ENCODE measurements around the gene FAM227B.
"Not testable (repeated sequence)": the region's sequence is repeated elsewhere in the genome, so short reads cannot be mapped to it uniquely, and the experiment has no call there.

FAM227B gene

DNA sequence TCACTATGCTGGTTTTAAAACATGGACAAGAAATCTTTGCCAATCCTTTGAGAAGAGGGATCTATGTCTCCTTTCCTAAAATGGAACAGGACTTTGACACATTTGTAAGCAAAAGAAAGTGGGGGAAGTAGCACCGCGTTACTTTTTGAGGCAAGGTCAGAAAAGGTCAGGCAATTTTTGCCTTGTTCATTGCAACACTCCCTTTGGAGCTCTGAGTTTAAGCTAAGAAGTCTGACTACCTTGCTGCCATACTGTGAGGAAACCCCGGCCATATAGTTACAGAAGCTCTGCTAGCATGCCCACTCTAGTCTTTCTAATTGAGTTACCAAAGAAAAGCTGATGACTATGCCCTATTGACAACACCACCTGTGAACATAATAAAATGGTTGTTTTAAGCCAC lies 1.4 kb downstream of the FAM227B start:
- TF ChIP-seq, protein P1, sequence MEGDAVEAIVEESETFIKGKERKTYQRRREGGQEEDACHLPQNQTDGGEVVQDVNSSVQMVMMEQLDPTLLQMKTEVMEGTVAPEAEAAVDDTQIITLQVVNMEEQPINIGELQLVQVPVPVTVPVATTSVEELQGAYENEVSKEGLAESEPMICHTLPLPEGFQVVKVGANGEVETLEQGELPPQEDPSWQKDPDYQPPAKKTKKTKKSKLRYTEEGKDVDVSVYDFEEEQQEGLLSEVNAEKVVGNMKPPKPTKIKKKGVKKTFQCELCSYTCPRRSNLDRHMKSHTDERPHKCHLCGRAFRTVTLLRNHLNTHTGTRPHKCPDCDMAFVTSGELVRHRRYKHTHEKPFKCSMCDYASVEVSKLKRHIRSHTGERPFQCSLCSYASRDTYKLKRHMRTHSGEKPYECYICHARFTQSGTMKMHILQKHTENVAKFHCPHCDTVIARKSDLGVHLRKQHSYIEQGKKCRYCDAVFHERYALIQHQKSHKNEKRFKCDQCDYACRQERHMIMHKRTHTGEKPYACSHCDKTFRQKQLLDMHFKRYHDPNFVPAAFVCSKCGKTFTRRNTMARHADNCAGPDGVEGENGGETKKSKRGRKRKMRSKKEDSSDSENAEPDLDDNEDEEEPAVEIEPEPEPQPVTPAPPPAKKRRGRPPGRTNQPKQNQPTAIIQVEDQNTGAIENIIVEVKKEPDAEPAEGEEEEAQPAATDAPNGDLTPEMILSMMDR (IDR thresholded peaks at IDR 0.05; ENCODE audit: low read depth, low read length), result no peak
- no peak for DNase-seq (ENCODE audit: extremely low read depth, low read depth)

DNA sequence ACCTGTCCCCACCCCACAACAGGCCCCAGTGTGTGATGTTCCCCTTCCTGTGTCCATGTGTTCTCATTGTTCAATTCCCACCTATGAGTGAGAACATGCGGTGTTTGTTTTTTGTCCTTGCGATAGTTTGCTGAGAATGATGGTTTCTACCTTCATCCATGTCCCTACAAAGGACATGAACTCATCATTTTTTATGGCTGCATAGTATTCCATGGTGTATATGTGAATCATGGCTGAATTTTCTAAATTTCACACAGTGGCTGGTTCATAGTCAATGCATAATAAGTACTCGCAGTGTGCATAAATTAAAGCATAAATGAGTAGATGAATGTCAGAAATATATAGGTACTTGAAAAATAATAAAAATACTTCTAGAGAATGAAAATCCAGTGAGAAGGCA lies 8.4 kb downstream of the FAM227B start:
- DNase-seq (ENCODE audit: extremely low read depth, low read depth), result not testable (repeated sequence)

DNA sequence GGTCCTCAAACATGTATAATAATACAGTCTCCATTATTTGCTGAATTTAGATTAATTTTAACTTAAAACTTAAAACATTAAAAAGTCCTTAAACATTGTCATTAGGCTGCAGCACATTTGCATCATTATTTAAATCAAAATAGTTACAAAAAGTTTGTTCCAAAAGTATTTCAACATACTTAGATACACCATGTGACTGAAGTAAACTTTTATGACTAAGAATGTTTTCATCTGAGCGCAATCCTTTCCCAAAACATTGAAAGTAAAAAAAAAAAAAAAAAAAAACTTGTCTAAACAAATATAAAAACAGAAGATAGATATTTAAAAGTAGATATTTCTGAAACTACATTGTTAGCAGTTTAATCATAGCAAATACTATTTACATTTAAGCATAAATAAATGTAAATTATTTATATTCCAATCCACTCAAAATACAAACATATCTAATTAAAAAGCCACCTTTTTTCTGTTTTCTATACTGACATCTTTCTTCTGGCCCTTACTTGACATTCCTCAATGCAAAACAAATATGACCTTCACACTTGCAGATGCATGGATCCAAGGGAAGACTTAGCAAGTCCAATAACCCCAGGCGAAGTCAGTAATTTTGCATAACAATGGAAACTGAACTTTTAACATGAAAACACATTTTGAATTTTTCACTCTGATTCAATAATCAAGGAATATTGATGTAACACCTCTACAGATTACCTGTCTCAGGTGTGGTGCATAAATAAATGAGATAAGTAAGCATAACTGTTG lies 10.3 kb downstream of the FAM227B start:
- no peak for DNase-seq (ENCODE audit: extremely low read depth, low read depth)
- TF ChIP-seq, protein P1 (IDR thresholded peaks at IDR 0.05; ENCODE audit: low read depth, low read length), result no peak

DNA sequence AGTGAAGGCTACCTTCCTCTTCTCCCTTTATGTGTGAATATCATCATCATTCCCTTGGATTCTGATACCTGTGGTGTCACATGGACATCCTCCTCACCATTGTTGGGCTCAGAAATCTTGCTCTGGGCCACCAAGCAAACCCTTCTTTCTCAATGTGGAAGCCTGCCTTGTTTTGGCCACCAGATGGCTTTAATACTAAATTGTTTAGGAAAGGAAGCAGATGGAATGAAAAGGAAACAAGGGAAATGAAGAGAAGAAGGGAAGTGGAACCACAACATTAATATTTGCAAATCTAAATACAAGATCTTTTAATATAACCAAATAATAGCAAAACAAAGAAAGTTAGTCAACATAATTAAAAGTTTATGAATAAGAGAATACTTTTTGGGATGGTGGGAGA lies 14.0 kb downstream of the FAM227B start:
- no peak for DNase-seq (ENCODE audit: extremely low read depth, low read depth)

DNA sequence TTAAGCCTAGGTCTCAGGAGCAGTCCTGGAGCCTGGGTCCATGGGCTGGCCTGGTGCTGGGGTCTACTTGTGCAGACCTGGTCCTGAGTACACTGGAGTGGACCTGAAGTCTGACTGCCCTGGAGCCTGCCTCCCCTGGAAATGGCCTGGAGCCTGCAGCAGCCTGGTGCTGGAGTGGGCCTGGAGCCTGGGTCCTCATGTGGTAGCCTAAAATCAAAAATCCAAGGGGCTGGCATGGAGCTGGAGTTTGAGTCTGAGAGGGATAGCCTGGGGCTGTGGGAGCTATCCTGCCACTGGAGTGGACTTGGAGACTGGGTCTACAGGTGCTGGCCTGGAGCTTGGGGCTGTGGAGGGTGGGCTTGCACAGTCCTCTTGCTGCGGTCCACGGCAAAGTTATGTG lies 15.0 kb downstream of the FAM227B start:
- TF ChIP-seq, protein P1 (IDR thresholded peaks at IDR 0.05; ENCODE audit: low read depth, low read length), result no peak
- DNase-seq (ENCODE audit: extremely low read depth, low read depth), result no peak

More for the DNA sequence above, 14.0 kb downstream of the FAM227B start:
- TF ChIP-seq, protein P1 (IDR thresholded peaks at IDR 0.05; ENCODE audit: low read depth, low read length), result peak; percentile 17

DNA sequence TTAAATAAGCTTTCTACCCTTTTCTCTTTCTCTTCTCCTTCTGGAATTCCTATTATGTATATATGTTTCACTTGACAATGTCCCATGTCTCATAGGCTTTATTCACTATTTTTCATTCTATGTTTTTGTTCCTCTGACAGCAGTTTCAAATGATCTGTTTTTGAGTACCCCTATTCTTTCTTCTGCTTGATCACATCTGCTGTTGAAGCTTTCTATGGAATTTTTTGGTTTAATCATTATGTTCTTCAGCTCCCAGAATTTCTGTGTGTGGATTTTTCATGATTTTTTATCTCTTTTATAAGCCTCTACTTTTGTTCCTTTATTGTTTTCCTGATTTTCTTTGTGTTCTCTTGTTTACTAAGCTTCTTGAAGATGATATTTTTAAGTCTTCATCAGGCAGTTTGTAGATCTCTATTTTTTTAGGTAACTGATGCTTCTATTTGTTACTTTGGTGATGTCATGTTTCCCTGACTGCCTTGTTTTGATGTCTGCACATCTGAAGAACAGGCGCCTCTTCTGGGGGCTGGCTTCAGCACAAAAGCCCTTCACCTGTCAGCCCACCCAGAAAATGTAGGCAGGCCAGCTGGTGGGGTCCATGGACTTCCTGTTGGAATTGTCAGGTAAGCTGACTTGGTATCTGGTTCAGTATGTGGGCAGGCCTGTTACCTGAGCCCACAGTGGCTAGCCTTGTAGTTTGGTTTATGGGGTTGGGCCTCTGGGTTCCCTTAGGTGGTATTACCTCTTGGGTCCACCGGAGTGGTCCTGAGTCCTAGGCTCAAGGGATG lies 15.8 kb downstream of the FAM227B start:
- TF ChIP-seq, protein P1 (IDR thresholded peaks at IDR 0.05; ENCODE audit: low read depth, low read length), result no peak
- no peak for DNase-seq (ENCODE audit: extremely low read depth, low read depth)

DNA sequence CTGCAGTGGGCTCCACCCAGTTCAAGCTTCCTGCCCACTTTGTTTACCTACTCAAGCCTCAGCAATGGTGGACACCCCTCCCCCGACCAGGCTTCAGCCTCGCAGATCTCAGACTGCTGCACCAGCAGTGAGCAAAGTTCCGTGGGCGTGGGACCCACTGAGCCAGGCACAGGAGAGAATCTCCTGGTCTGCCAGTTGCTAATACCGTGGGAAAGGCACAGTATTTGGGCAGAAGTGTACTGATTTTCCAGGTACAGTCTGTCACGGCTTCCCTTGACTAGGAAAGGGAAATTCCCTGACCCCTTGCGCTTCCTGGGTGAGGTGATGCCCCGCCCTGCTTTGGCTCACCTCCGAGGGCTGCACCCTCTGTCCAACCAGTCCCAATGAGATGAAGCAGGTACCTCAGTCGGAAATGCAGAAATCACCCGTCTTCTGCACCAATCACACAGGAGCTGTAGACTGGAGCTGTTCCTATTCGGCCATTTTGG lies 27.7 kb downstream of the FAM227B start:
- DNase-seq (ENCODE audit: extremely low read depth, low read depth), result not testable (repeated sequence)

DNA sequence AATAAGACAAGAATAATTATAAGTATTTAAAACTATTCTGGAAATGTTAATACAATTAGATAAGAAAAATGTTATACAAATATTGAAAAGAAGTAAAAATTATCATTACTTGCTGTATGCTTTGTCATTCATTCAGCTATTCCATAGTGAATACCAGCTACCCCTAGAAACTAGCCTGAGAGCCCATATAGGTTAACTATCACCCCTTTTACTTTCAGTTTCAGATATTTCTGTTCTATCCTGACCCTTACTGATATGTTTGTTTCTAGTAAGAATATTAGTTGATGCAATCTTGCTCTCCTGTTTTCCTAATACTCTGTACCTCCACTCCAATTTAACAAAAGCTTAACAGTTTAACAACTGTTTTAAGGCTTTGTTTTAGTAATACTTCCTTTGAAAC lies 31.6 kb downstream of the FAM227B start:
- DNase-seq (ENCODE audit: extremely low read depth, low read depth), result no peak

More for the DNA sequence above, 31.6 kb downstream of the FAM227B start:
- TF ChIP-seq, protein P1 (IDR thresholded peaks at IDR 0.05; ENCODE audit: low read depth, low read length), result no peak

Data from AG09319 (cell line).